Activated CD4-positive, alpha-beta T cell treated with anti-CD3 and anti-CD28 coated beads, Interleukin-2, amount 50 U/mL, for 1 hour (primary cell): ENCODE measurements around the gene PIRT.

Experiments used
- DNase-seq: peaks from one replicate; pipeline ENCODE4 v3.0.0-alpha.2; 2020

PIRT gene

DNA sequence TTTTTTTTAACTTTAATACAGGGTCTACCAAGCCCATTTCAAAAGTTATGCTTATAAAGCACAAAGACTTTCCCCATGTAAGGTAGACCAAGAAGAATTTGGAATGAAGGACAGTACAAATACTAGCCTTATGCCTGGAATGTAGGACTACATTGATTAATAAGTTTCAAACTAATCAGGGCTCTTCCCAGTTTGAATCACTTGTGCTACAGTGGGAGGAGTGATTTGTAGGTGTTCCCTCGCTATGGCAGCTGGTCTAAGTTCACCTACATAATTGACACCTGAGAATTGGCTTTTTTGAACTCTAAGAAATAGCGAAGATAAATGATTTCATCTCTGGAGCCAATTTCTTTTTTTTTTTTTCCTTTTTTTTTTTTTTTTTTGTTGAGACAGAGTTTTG is 52.6 kb downstream of the PIRT start:
- no peak for DNase-seq

GRCh38 chr17:10779609-10780008 is 58.3 kb downstream of the PIRT start:
- DNase-seq = no peak

DNA sequence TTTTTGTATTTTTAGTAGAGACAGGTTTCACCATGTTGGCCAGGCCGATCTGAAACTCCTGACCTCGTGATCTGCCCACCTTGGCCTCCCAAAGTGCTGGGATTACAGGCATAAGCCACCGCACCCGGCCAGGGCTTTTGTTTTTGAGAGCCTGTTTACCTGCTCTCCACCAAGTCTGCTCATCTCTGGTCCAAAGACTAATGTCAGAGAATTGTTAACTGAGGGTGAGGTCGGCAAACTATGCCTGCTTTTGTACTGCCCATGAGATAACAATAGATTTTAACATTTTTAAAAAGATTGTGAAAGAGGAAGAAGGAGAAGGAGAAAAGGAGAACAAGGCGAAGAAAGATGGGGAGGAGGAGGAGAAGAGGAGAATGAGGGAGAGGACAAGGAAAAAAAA is 60.0 kb downstream of the PIRT start:
- DNase-seq = no peak

- no peak for DNase-seq
Observed at GRCh38 chr17:10777131-10777807, 60.6 kb downstream of the PIRT start.

DNA sequence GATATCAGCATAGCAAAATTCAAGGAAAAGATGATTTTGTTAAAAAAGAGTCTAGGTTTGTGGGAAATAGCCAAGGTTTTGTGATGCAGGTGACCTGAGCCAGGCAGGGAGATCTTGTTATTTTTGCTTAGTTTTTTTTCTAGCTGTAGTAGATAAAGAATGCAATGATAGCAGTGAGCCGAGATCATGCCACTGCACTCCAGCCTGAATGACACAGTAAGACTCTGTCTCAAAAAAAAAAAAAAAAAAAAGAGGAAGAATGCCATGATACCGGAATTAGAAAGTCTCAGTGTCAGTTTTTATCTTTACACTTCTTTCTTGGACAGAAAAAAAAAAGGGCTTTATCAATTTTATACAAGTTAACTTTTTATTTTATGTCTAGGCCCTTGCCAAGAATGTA is 61.5 kb downstream of the PIRT start:
- DNase-seq = no peak

DNA sequence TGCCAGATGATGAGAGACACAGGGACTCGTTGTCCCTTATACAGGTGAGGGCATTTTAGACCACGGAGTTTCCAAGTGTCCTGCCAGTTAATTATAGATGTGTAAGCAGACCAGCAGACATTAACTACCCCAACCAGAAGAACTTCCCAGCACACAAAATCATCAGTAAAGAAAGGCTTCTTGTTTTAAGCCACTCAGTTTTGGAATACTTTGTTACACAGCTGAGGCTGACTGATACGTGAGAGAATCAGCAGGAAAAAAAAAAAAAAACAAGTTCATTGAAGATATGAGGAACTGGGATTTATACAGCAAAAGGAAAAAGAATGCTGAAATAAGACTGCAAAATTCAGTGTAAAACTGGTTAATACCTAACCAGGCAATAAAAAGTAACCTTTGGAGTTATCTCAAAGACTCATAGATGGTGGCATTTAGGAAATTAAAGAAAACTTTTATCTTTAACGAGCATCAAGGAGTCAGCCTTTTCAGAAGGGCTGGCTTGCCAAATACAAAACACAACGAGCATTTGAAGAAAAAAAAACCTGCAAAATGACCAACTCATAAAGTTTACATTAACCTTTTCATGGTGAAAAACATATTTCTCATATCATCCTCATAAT is 62.0 kb downstream of the PIRT start:
- DNase-seq = no peak

GRCh38 chr17:10775058-10775457 is 62.8 kb downstream of the PIRT start:
- DNase-seq = no peak

GRCh38 chr17:10773391-10773790 is 64.5 kb downstream of the PIRT start:
- no peak for DNase-seq
